ENCODE results near the gene ARL16. TPM values are rescaled to one million over a fixed set of nuclear protein-coding genes. Genes with fewer than 3 reads are reported as not detected.

The ARL16 gene
- total RNA-seq, 1 experiment from 2014 or later: 47.5 TPM

- intact Hi-C loops (cut with micrococcal nuclease): no loop called here
- no peak for ATAC-seq
- POLR2A ChIA-PET: no interaction called here
- H4K20me1 ChIP-seq (ENCODE audit: insufficient read depth): no peaks in the 10 kb centered on the region
- CTCF ChIA-PET: no interaction called here
- no peaks in the 10 kb centered on the region for H3K9me2 ChIP-seq (ENCODE audit: insufficient read depth)
- no peak overlapping the region for H3K27ac ChIP-seq (ENCODE audit: low read depth, low read length)
- H3K4me1 ChIP-seq (ENCODE audit: control insufficient read depth in 1 of 2, insufficient read depth in 2 of 2, low read length in 2 of 2): peaks cover 19 to 25% of the 10 kb centered on the region in 2 experiments
- RAD21 ChIA-PET (ENCODE audit: low non-redundant PET in 1 of 2, low total read pairs in 2 of 2, uncharacterized antibody in 2 of 2, unreplicated experiment in 2 of 2): no interaction called here
- H3K9me3 ChIP-seq (ENCODE audit: control insufficient read depth in 1 of 2, insufficient read depth in 1 of 2, low read depth in 1 of 2, low read length in 2 of 2): no peaks in the 10 kb centered on the region
- H3K79me2 ChIP-seq (ENCODE audit: insufficient read depth, low read length): peaks cover 34% of the 10 kb centered on the region
- BruUV-seq (replicated peaks): no TSS peak
- peaks cover 3 to 5% of the 10 kb centered on the region in 2 experiments; a peak in 3 of 4 replicates for H3K36me3 ChIP-seq (ENCODE audit: control insufficient read depth in 1 of 2, insufficient read depth in 2 of 2, low read length in 2 of 2)
- no peak overlapping the region for H3K4me2 ChIP-seq (ENCODE audit: low read length)
- TF ChIP-seq ZFX (IDR thresholded peaks at IDR 0.05) (no peak), ZBTB33 (IDR thresholded peaks at IDR 0.05; ENCODE audit: extremely low read depth, insufficient replicate concordance, low read length) (no peak), POLR2A (IDR thresholded peaks at IDR 0.05; ENCODE audit: borderline replicate concordance, extremely low read depth, insufficient read depth, insufficient read length) (no peak), CEBPB (IDR thresholded peaks at IDR 0.05; ENCODE audit: low read depth) (no peak), REST (IDR thresholded peaks at IDR 0.05; ENCODE audit: low read depth) (no peak), JUND (IDR thresholded peaks at IDR 0.05) (no peak), EZH2 (IDR thresholded peaks at IDR 0.05) (no peak), EZH2phosphoT487 (IDR thresholded peaks at IDR 0.05; ENCODE audit: borderline replicate concordance) (no peak), SRF (IDR thresholded peaks at IDR 0.05; ENCODE audit: low read depth) (no peak), SIN3A (IDR thresholded peaks at IDR 0.05; ENCODE audit: low read depth) (no peak), CTCF (IDR thresholded peaks at IDR 0.05 in 2 of 3, conservative IDR thresholded peaks at IDR 0.05 in 1 of 3; ENCODE audit: borderline replicate concordance in 1 of 3, insufficient read depth in 1 of 3, low read depth in 2 of 3, low read length in 2 of 3) (no peak), TCF7L2 (IDR thresholded peaks at IDR 0.05; ENCODE audit: borderline replicate concordance, extremely low read depth, insufficient read depth, insufficient read length) (no peak), ELF1 (IDR thresholded peaks at IDR 0.05; ENCODE audit: borderline replicate concordance, low read depth) (no peak), EGR1 (IDR thresholded peaks at IDR 0.05; ENCODE audit: low read depth) (no peak), POLR2AphosphoS5 (IDR thresholded peaks at IDR 0.05; ENCODE audit: low read depth, low read length) (no peak)
- H3K9ac ChIP-seq (ENCODE audit: low read length): no peak overlapping the region
- DNase-seq (ENCODE audit: low read depth, low spot score): no peak
- no peaks in the 10 kb centered on the region for H3K27me3 ChIP-seq (ENCODE audit: insufficient read depth, low read length)
- H2AFZ ChIP-seq (ENCODE audit: low read depth, low read length, poor library complexity, severe bottlenecking): no peak overlapping the region
- no peak overlapping the region for H3K4me3 ChIP-seq (replicated peaks in 1 of 2; ENCODE audit: low read depth in 1 of 2, low read length in 2 of 2)
Measured at GRCh38 chr17:81716674-81716996, 33.0 kb upstream of the ARL16 start.
